Mucosa of stomach (tissue), 1 donor: ENCODE results near the gene VEGFB.
A peak's percentile ranks its signal among the peaks of the same experiment; 100 is the strongest.

Source experiments
- H3K27me3 ChIP-seq: one replicate; pipeline ENCODE4 v1.7.0; 2013; ENCODE audit warnings: mild to moderate bottlenecking, low read length; ENCODE audit not compliant: control insufficient read depth, insufficient read depth
- H3K36me3 ChIP-seq: one replicate; pipeline ENCODE4 v1.7.0; 2013; ENCODE audit warnings: low read length; ENCODE audit not compliant: control insufficient read depth, insufficient read depth
- H3K4me1 ChIP-seq: one replicate; pipeline ENCODE4 v1.7.0; 2013; ENCODE audit warnings: mild to moderate bottlenecking, low read length; ENCODE audit not compliant: control insufficient read depth, insufficient read depth
- H3K4me3 ChIP-seq: one replicate; pipeline ENCODE4 v1.7.0; 2013; ENCODE audit warnings: low read length
- H3K9ac ChIP-seq: one replicate; pipeline ENCODE4 v1.7.0; 2013; ENCODE audit warnings: mild to moderate bottlenecking, low read length, moderate library complexity
- H3K9me3 ChIP-seq: one replicate; pipeline ENCODE4 v1.7.0; 2013; ENCODE audit warnings: mild to moderate bottlenecking, low read length, moderate library complexity; ENCODE audit not compliant: control insufficient read depth
- donor health status: Pancreatic carcinoma.

The VEGFB gene

DNA sequence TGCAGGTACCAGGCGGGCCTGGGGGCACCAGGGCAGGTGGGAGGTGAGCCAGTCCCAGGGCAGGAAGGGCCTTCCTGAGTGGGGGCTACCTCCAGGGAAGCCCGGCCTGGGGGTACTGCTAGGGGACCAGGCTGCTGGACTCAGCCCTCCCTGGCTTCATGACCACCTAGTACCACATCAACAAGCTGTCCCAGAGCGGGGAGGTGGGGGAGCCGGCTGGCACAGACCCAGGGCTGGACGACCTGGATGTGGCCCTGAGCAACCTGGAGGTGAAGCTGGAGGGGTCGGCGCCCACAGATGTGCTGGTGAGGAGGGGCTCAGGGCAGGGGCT is 15.1 kb upstream of the VEGFB start:
- Histone ChIP-seq H3K9ac (no peak overlapping the region), H3K4me3 (no peak overlapping the region), H3K4me1 (peaks cover 31% of the 10 kb centered on the region), H3K9me3 (no peaks in the 10 kb centered on the region), H3K27me3 (no peaks in the 10 kb centered on the region), H3K36me3 (no peaks in the 10 kb centered on the region)

DNA sequence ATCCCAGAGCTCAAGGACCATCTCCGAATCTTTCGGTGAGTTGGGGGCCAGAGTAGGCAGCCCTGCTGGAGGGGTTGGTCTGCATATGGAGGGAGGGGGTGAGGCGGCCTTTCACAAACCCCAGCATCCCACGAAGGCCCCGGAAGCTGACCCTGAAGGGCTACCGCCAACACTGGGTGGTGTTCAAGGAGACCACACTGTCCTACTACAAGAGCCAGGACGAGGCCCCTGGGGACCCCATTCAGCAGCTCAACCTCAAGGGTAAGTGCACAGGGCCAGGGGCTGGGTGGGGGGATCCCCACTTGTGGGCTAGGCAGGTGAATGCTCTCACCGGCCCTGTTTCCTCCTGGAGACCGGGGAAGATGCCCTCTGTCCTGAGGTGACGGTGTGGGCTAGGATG is 14.6 kb upstream of the VEGFB start:
- no peak overlapping the region for H3K4me3 ChIP-seq
- no peaks in the 10 kb centered on the region for H3K9me3 ChIP-seq
- H3K9ac ChIP-seq, result no peak overlapping the region
- no peaks in the 10 kb centered on the region for H3K27me3 ChIP-seq
- peaks cover 35% of the 10 kb centered on the region for H3K4me1 ChIP-seq
- no peaks in the 10 kb centered on the region for H3K36me3 ChIP-seq

DNA sequence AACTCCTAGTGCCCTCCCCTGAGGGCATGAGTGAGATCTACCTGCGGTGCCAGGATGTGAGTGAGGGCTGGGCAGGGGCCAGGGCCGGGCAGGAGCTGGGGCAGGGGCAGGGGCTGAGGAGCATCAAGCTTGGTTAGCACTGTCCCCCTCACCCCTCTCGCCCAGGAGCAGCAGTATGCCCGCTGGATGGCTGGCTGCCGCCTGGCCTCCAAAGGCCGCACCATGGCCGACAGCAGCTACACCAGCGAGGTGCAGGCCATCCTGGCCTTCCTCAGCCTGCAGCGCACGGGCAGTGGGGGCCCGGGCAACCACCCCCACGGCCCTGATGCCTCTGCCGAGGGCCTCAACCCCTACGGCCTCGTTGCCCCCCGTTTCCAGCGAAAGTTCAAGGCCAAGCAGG is 14.1 kb upstream of the VEGFB start:
- H3K4me3 ChIP-seq, result no peak overlapping the region
- H3K9me3 ChIP-seq, result no peaks in the 10 kb centered on the region
- no peaks in the 10 kb centered on the region for H3K36me3 ChIP-seq
- peaks cover 40% of the 10 kb centered on the region for H3K4me1 ChIP-seq
- no peaks in the 10 kb centered on the region for H3K27me3 ChIP-seq
- no peak overlapping the region for H3K9ac ChIP-seq

DNA sequence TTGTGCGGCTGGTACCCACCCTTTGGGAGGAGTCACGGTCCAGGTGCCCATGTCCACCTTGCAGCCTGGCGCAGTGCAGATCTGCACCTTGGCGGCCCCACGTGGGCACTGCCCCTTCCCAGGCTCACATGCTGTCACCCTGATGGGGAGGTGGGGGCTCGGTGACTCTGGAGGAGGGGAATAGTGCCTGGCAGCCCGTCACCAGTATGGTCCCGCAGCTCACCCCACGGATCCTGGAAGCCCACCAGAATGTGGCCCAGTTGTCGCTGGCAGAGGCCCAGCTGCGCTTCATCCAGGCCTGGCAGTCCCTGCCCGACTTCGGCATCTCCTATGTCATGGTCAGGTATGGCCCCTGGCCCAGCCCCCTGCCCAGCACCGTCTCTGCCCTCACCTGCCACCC is 13.6 kb upstream of the VEGFB start:
- Histone ChIP-seq H3K9me3 (no peaks in the 10 kb centered on the region), H3K4me1 (peaks cover 43% of the 10 kb centered on the region), H3K27me3 (no peaks in the 10 kb centered on the region), H3K4me3 (no peak overlapping the region), H3K9ac (no peak overlapping the region), H3K36me3 (no peaks in the 10 kb centered on the region)

DNA sequence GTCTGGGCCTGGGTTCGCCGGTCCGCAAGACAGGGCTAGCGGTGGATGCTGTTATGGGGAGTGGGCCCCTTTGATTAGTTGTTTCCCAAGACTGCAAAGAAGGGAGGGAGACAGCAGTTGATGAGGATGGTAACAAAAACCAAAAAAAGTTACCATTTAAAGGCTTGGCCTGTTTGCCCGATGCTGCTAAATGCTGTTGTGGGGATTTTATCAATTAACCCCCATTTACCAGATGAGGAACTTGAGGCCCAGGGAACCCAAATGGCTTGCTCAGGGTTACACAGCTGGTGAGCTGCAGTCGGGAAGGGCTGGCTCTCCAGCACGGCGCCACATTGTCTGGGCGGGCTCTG is 11.8 kb upstream of the VEGFB start:
- Histone ChIP-seq H3K4me1 (peaks cover 56% of the 10 kb centered on the region), H3K36me3 (no peaks in the 10 kb centered on the region), H3K27me3 (no peaks in the 10 kb centered on the region), H3K4me3 (no peak overlapping the region), H3K9ac (peak overlapping the region; percentile 34), H3K9me3 (no peaks in the 10 kb centered on the region)

DNA sequence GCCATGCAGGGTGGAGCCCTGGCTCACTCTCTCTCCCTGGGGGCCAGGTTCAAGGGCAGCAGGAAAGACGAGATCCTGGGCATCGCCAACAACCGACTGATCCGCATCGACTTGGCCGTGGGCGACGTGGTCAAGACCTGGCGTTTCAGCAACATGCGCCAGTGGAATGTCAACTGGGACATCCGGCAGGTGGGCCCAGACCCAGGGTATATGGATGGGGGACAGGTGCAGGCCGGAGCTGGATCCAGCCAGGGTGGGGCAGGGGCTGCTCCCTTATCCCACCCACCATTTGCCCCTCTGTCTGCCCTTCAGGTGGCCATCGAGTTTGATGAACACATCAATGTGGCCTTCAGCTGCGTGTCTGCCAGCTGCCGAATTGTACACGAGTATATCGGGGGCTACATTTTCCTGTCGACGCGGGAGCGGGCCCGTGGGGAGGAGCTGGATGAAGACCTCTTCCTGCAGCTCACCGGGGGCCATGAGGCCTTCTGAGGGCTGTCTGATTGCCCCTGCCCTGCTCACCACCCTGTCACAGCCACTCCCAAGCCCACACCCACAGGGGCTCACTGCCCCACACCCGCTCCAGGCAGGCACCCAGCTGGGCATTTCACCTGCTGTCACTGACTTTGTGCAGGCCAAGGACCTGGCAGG is 11.3 kb upstream of the VEGFB start:
- Histone ChIP-seq H3K36me3 (no peaks in the 10 kb centered on the region), H3K4me3 (no peak overlapping the region), H3K9me3 (no peaks in the 10 kb centered on the region), H3K4me1 (peaks cover 57% of the 10 kb centered on the region), H3K9ac (peak overlapping the region; percentile 34), H3K27me3 (no peaks in the 10 kb centered on the region)

DNA sequence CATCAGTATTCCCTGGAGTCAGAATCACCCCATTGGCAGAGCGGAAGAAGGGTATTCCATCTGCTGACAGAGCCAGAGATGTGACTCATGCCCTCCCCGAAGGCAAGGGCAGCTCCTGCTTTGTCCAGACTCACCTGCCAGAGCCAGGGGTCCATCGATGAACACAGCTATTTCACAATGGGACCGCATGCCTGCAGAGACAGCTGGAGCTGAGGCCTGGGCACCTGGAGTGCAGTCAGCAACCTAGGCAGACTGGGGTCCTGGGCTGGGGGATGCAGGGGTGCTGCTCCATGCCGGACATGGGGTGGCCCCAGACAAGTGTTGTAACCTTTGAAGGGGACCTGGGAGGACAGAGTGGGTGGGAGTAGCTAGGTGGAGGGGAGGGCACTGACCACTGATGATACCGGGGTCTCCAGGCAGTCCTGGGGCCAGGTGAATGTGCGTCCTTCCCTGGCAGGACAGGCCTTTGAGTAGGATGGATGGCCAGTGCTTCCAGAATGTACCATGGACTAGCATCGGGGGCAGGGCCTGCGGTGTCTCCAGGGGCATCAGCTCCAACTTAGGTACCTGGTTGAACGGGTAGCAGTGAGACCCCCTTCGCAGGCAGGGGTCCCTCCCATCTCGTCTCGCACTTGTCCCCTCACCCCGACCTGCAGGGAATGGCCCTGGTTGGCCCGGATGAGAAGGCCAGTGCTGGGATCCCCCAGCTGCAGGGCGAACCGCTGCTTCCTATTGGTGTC is 10.1 kb upstream of the VEGFB start:
- Histone ChIP-seq H3K9me3 (no peaks in the 10 kb centered on the region), H3K27me3 (no peaks in the 10 kb centered on the region), H3K36me3 (no peaks in the 10 kb centered on the region), H3K4me1 (peaks cover 51% of the 10 kb centered on the region), H3K9ac (no peak overlapping the region), H3K4me3 (no peak overlapping the region)

DNA sequence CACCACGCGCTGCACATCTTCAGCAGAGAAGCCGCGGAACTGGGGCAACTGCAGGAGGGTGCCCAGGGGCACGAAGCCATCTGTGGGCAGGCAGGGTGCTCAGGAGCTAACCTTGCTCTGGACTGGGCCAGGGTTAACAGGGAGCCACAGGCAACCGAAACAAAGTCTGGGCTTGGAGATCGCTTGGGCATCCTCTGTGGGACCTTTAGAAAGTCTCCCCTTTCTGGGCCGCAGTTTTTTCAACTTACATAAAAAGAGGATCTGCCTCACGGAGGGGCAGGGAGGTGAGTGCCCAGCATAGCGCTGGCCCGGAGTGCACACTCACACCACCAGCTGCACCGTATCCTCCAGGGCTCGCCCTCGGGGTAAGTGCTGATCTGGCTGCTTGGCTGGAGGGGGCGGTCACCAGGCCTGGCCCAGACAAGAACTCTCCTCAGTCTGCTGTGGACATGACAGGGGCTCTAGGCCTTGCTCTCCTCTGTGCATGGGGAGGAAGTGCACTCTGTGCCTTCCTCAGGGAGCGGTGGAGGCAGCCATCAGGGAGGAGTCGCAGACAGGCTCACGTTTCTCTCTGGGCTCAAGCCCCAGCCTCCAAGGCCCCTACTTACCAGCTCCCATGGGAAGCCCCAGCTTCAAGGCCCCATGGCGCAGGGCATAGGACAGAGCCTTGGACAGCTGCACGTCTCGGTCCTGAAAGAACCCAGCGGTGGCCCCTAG is 9.3 kb upstream of the VEGFB start:
- Histone ChIP-seq H3K4me1 (peaks cover 56% of the 10 kb centered on the region), H3K4me3 (peak overlapping the region; percentile 92), H3K9me3 (no peaks in the 10 kb centered on the region), H3K27me3 (no peaks in the 10 kb centered on the region), H3K9ac (peak overlapping the region; percentile 96), H3K36me3 (no peaks in the 10 kb centered on the region)

DNA sequence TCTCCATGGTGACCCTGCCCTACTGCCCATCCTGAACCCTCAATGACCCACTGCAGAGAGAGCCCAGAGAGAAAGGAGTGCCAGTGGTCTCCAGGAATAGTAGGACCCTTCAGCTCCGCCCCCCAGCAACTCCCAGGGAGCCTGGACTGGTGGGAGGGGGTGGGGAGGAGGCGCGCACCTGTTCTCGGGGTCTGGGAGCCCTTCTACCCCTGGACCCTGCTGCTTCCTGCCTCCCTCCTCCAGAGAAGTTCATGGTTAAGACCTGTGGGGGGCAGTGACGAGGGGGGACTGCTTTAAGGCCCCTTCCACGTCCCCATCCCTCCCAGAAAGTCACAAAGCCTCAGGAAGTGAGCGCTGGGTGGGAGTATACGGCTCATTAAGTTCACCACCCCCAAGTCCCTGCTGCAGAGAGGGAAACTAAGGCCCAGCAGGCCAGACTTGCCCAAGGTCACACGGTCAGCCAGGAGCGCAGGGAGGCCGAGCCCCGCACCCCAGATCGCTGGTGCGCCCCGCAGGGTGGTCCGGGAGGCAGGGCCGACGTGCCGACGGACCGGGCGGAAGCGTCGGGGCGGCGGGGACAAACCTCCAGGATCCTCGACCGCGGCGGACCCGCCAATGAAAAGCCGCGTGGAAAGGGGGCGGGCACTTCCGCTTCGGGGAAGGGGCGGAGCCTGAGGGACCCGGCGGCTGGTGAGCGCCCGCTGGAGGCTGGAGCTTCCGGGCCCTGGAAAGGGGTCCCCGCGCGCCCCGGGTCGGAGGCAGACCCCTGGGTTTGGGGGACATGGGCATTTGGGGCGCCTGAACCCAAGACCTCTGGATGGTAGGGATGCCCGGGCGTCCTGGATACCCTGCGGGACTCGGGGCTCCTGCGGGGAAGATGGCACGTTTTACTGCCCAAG is 8.5 kb upstream of the VEGFB start, which contains the start of the genes NUDT22 and TRPT1:
TSS of gene NUDT22 (plus strand) at position 667 of the 899 bp plus-strand sequence. CDS start 379 bp downstream, outside the sequence.
TSS of gene TRPT1 (minus strand) at position 579 of the 899 bp plus-strand sequence. CDS start at position 253, 326 bp downstream.
- Histone ChIP-seq H3K9ac (peak within 1 kb of the TSS; percentile 96), H3K4me3 (peak within 1 kb of the TSS; percentile 92), H3K4me1 (peaks cover 56% of the 10 kb centered on the region), H3K36me3 (no peaks in the 10 kb centered on the region), H3K27me3 (no peaks in the 10 kb centered on the region), H3K9me3 (no peaks in the 10 kb centered on the region)

DNA sequence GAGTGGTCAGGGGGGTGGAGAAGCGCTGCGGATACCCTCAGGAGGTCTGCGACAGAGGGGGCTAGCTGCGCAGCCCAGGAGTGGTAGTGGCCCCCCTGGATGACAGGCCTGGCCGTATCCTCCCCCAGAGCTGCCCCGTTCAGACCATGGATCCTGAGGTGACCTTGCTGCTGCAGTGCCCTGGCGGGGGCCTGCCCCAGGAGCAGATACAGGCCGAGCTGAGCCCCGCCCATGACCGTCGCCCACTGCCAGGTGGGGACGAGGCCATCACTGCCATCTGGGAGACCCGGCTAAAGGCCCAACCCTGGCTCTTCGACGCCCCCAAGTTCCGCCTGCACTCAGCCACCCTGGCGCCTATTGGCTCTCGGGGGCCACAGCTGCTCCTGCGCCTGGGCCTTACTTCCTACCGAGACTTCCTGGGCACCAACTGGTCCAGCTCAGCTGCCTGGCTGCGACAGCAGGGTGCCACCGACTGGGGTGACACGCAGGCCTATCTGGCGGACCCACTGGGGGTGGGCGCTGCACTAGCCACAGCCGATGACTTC is 7.8 kb upstream of the VEGFB start:
- peaks cover 58% of the 10 kb centered on the region for H3K4me1 ChIP-seq
- no peaks in the 10 kb centered on the region for H3K9me3 ChIP-seq
- H3K4me3 ChIP-seq, result peak overlapping the region; percentile 92
- peak overlapping the region; percentile 96 for H3K9ac ChIP-seq
- no peaks in the 10 kb centered on the region for H3K36me3 ChIP-seq
- H3K27me3 ChIP-seq, result no peaks in the 10 kb centered on the region

DNA sequence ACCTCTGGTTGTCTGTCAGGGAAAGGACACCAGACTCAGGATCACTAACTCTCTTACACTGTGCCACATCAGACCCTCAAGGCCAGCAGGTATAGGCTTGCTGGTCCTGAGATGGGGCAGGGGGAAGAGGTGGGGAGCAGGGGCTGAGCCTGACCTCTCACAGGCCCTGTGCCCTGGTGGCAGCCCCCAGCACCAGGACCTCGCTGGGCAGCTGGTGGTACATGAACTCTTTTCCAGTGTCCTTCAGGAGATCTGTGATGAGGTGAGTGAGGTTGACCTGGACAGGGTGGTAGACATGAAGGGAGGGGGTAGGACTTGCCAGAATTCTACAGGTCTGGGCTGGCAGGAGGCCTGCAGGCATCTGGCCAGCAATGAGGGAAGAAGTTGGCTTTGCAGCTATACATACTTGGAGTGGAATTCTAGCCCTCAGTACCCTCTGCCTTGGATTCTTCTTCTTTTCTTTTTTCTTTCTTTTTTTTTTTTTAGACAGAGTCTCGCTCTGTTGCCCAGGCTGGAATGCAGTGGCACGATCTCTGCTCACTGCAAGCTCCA is 6.9 kb upstream of the VEGFB start:
- H3K4me1 ChIP-seq, result peaks cover 66% of the 10 kb centered on the region
- no peaks in the 10 kb centered on the region for H3K36me3 ChIP-seq
- no peaks in the 10 kb centered on the region for H3K9me3 ChIP-seq
- peak overlapping the region; percentile 96 for H3K9ac ChIP-seq
- peak overlapping the region; percentile 92 for H3K4me3 ChIP-seq
- H3K27me3 ChIP-seq, result no peaks in the 10 kb centered on the region
